SIG-M5 treated with dmso at 0.1 percent for 504 hours (cell line): ENCODE results near the gene SULT1A3.
A peak's percentile ranks its signal among the peaks of the same experiment; 100 is the strongest.
"Not testable (repeated sequence)": the region's sequence is repeated elsewhere in the genome, so short reads cannot be mapped to it uniquely, and the experiment has no call there.

Experiments used
- DNase-seq: peaks from one replicate; lab custom pipeline; 2025; ENCODE audit not compliant: unreplicated experiment; lab: John Stamatoyannopoulos, UW

The SULT1A3 gene

GRCh38 chr16:30186782-30187555, 12.1 kb upstream of the SULT1A3 start:
- peak; percentile 62 for DNase-seq

- DNase-seq: no peak
Observed at GRCh38 chr16:30187556-30187865, 11.5 kb upstream of the SULT1A3 start.

GRCh38 chr16:30187971-30188561, 11.0 kb upstream of the SULT1A3 start:
- DNase-seq: no peak

GRCh38 chr16:30191158-30191557, 7.9 kb upstream of the SULT1A3 start:
- DNase-seq: not testable (repeated sequence)

GRCh38 chr16:30193098-30193497, 6.0 kb upstream of the SULT1A3 start:
- DNase-seq: not testable (repeated sequence)

GRCh38 chr16:30193615-30194014, 5.4 kb upstream of the SULT1A3 start, which contains the start of the genes BOLA2B and SLX1A:
TSS of gene BOLA2B (minus strand) at chr16:30193666. CDS start at chr16:30193595, 71 bp downstream.
TSS of gene SLX1A (plus strand) at chr16:30193875. CDS start at chr16:30194085, 210 bp downstream.
- not testable (repeated sequence) for DNase-seq

- not testable (repeated sequence) for DNase-seq
Observed at GRCh38 chr16:30194172-30194925, 4.7 kb upstream of the SULT1A3 start.

- not testable (repeated sequence) for DNase-seq
Observed at GRCh38 chr16:30197001-30197400, 2.1 kb upstream of the SULT1A3 start.

- DNase-seq: not testable (repeated sequence)
Observed at GRCh38 chr16:30199608-30200343, 721 bp downstream of the SULT1A3 start.

- not testable (repeated sequence) for DNase-seq
Observed at GRCh38 chr16:30205541-30206236, 6.6 kb downstream of the SULT1A3 start.

- not testable (repeated sequence) for DNase-seq
Observed at GRCh38 chr16:30206252-30206651, 7.2 kb downstream of the SULT1A3 start.

- not testable (repeated sequence) for DNase-seq
Observed at GRCh38 chr16:30207063-30207704, 8.1 kb downstream of the SULT1A3 start.

- not testable (repeated sequence) for DNase-seq
Observed at GRCh38 chr16:30209032-30209431, 10.0 kb downstream of the SULT1A3 start.

- not testable (repeated sequence) for DNase-seq
Observed at GRCh38 chr16:30211414-30211813, 12.4 kb downstream of the SULT1A3 start.

- not testable (repeated sequence) for DNase-seq
Observed at GRCh38 chr16:30217082-30217481, 18.0 kb downstream of the SULT1A3 start.

GRCh38 chr16:30248379-30248778, 49.3 kb downstream of the SULT1A3 start, which contains the start of gene NPIPB13:
TSS of gene NPIPB13 (minus strand) at chr16:30248479. CDS start at chr16:30245573, 2,906 bp downstream.
- not testable (repeated sequence) for DNase-seq
